HAP-1 (cell line): ENCODE measurements around the gene ZNF761.
"Not testable (repeated sequence)": the region's sequence is repeated elsewhere in the genome, so short reads cannot be mapped to it uniquely, and the experiment has no call there.

Experiments used
- DNase-seq, 2 experiments: peaks; one replicate each; pipeline ENCODE4 v3.0.0-alpha.2; 2016 to 2020; ENCODE audit warnings: low spot score in 2 of 2
- H3K27me3 ChIP-seq: fragments of 250-450 bp; sonication (Bioruptor Pico); 2 replicates; pipeline ENCODE4 v1.5.1; 2020; ENCODE audit warnings: low read depth, mild to moderate bottlenecking, moderate library complexity
- H3K36me3 ChIP-seq: fragments of 250-450 bp; sonication (Bioruptor Pico); replicated peaks from 2 replicates; pipeline ENCODE4 v1.5.1; 2020; ENCODE audit warnings: mild to moderate bottlenecking
- H3K4me1 ChIP-seq: fragments of 250-450 bp; sonication (Bioruptor Pico); 2 replicates; pipeline ENCODE4 v1.5.1; 2020; ENCODE audit warnings: mild to moderate bottlenecking
- H3K4me3 ChIP-seq: fragments of 250-450 bp; sonication (Bioruptor Pico); 2 replicates; pipeline ENCODE4 v1.5.1; 2020; ENCODE audit warnings: mild to moderate bottlenecking, moderate library complexity
- H3K9me3 ChIP-seq: fragments of 250-450 bp; sonication (Bioruptor Pico); 2 replicates; pipeline ENCODE4 v1.5.1; 2020; ENCODE audit warnings: mild to moderate bottlenecking, moderate library complexity
- in situ Hi-C: fragments of 300-500 bp; cut with MboI; formaldehyde crosslinking; loops from 3 replicates; pipeline ENCODE4 v1.14.3; 2020; ENCODE audit warnings: low sequenced_read_pairs, inconsistent platforms, mixed read lengths

ZNF761 gene

DNA sequence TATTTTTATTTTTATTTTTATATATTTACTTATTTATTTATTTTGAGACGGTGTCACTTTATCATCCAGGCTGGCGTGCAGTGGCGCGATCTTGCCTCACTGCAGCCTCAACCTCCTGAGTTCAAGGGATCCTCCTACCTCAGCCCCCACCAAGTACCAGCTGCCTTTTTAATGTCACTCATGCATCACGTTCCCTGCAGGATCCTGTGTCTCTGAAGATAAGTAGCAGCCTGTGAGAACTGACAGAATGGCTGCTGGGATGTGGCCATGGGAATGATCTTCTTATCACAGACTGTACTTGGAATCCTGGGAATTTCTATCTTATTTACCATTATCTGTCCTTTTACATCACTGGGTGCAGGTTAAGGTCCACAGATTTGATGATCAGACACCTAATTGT is 9.2 kb upstream of the ZNF761 start:
- Histone ChIP-seq H3K27me3 (no peaks in the 10 kb centered on the region), H3K4me1 (no peaks in the 10 kb centered on the region), H3K36me3 (no peaks in the 10 kb centered on the region), H3K9me3 (no peaks in the 10 kb centered on the region), H3K4me3 (no peak overlapping the region)
- in situ Hi-C loops: no loop called here
- DNase-seq: no peak

DNA sequence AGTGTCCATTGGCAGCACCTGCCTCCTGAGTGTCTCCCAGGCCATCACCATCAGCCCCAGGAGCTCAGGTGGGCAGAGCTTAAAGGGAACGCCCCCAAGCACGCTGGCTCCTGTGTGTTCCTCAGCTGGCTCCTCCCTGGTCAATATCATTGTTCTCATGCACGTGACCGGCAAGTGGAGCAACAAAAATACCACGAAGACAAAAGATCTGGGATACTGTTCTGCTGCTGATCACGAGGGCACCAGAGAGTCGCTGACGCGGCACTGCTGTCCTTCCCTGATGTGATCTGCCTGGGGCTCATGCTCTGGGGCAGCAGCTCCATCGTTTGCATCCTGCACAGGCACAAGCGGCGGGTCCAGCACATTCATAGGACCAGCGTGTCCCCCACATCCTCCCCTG is 8.7 kb upstream of the ZNF761 start:
- H3K4me1 ChIP-seq, H3K36me3 ChIP-seq, H3K27me3 ChIP-seq, H3K4me3 ChIP-seq, H3K9me3 ChIP-seq, DNase-seq, in situ Hi-C loops: not testable (repeated sequence)

DNA sequence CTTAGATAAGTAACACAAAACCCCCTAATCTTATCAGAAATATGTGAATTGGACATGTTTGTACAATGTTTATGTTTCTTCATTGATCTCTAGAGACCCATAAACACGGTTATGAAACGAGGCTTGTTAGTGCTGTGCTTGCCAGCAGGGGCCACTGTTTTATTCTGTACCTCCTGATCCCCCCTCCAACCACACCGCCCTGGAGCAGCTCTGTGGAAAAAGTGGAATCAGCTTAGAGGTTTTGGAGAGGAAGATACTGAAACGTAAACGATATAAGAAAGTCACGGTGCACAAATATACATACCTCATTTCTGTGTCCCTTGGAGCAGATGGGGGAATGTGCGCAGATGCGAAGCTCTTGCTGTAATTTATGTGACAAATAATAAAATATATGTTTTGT is 8.1 kb upstream of the ZNF761 start:
- H3K9me3 ChIP-seq, H3K27me3 ChIP-seq, H3K4me1 ChIP-seq, H3K4me3 ChIP-seq, in situ Hi-C loops, H3K36me3 ChIP-seq: not testable (repeated sequence)
- peak in 1 of 2 experiments; percentile 40 for DNase-seq

DNA sequence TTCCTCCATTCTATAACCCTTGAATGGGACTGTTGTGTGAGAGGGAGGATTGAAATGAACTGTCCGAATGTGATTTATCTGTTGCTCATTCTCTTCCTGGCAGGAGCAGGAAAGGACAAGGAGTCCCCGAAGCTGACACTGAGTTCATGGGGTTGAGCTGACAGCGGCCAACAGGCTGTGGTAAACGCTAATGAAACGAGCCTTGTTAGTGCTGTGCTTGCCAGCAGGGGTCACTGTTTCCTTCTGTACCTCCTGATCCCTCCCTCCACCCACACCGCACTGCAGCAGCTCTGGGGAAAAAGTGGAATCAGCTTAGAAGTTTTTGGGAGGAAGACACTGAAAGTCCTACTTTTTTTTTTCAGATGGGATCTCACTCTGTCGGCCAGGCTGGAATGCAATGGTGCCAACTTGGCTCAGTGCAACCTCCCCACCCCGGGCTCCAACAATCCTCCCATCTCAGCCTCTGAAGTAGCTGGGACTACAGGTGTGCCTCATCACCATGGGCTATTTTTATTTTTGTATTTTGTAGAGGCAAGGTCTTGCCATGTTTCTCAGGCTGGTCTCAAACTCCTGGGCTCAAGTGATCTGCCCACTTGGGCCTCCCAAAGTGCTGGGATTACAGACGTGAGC is 6.7 kb upstream of the ZNF761 start:
- Histone ChIP-seq H3K9me3 (no peaks in the 10 kb centered on the region), H3K36me3 (no peaks in the 10 kb centered on the region), H3K27me3 (no peaks in the 10 kb centered on the region), H3K4me1 (no peaks in the 10 kb centered on the region), H3K4me3 (no peak overlapping the region)
- peak; percentile 58 to 84 for DNase-seq
- in situ Hi-C loops: loop anchor here (5.0 kb wide), 2 partner anchors 92 to 322 kb away; no protein-coding TSS in a partner anchor

DNA sequence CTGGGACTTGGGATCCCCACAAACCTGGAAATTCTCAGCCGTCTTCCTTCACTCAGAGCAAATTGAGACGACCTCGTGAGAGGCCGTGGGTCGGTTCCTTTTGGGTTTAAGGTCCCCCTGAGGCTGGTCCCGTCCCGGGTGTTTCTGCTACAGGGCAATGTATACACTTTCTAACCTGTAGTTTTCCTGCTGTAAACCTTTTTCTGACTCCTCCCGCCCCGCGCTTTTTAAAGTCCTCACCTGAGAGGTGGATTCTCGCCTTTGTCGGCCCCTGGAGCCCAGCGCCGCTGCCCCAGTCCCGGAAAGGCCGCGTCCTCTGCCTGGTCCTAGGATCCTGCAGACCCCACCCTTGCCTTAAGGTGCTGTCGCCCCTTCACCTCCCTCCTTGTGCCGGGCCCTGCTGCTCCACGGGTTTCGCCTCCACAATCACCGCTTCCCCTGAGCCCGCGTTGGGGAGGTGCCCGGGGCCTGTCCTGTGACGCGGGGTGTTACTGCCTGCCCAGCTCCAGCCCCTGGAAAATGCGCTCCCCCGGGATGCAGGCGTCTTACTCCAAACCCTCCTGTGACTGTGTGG is 391 bp downstream of the ZNF761 start:
- Histone ChIP-seq H3K27me3 (no peaks in the 10 kb centered on the region), H3K4me3 (peak overlapping the region; percentile 68), H3K36me3 (peaks cover 25% of the 10 kb centered on the region), H3K9me3 (no peaks in the 10 kb centered on the region), H3K4me1 (peaks cover 6% of the 10 kb centered on the region)
- DNase-seq: peak in 1 of 2 experiments; percentile 61
- in situ Hi-C loops: no loop called here

DNA sequence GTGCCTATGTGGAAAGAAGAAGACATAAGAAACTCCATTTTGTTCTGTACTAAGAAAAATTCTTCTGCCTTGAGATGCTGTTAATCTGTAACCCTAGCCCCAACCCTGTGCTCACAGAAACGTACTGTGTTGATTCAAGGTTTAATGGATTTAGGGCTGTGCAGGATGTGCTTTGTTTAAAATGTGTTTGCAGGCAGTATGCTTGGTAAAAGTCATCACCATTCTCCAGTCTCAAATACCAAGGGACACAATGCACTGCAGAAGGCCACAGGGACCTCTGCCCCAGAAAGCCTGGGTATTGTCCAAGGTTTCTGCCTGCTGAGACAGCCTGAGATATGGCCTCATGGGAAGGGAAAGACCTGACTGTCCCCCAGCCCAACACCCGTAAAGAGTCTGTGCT is 12.0 kb downstream of the ZNF761 start:
- H3K4me1 ChIP-seq, H3K4me3 ChIP-seq, DNase-seq, H3K27me3 ChIP-seq, in situ Hi-C loops, H3K9me3 ChIP-seq: not testable (repeated sequence)
- H3K36me3 ChIP-seq: peaks cover 42% of the 10 kb centered on the region

DNA sequence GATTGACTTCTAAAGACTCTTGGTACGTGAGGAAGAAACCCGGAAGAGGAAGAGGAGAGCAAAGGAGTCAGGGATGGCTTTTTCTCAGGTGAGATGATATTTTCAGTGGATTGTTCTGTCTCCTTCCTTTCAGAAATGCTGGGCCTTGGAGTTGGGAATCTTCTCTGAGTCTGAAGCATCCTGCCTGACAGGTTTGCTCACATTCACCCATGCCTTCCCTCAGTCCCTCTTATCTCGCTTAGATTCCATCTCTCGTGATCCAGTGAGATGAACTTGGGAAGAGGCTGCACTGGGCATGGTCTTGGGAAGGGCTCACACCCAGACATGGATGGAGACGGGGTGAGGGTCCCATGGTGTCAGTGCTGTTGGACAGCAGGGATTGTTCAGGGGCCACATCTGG is 15.4 kb downstream of the ZNF761 start:
- peaks cover 41% of the 10 kb centered on the region for H3K36me3 ChIP-seq
- DNase-seq, H3K27me3 ChIP-seq, in situ Hi-C loops, H3K4me3 ChIP-seq, H3K9me3 ChIP-seq, H3K4me1 ChIP-seq: not testable (repeated sequence)

DNA sequence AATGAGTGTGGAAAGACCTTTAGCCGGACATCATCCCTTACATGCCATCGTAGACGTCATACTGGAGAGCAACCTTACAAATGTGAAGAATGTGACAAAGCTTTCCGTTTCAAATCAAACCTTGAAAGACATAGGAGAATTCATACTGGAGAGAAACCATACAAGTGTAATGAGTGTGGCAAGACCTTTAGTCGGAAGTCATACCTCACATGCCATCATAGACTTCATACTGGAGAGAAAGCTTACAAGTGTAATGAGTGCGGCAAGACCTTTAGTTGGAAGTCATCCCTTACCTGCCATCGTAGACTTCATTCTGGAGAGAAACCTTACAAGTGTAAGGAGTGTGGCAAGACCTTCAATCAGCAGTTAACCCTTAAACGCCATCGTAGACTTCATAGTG is 24.0 kb downstream of the ZNF761 start:
- H3K9me3 ChIP-seq: peaks cover 14% of the 10 kb centered on the region
- no peaks in the 10 kb centered on the region for H3K27me3 ChIP-seq
- no peak for DNase-seq
- H3K4me3 ChIP-seq: no peak overlapping the region
- in situ Hi-C loops: no loop called here
- H3K4me1 ChIP-seq: no peaks in the 10 kb centered on the region
- H3K36me3 ChIP-seq: peaks cover 35% of the 10 kb centered on the region

DNA sequence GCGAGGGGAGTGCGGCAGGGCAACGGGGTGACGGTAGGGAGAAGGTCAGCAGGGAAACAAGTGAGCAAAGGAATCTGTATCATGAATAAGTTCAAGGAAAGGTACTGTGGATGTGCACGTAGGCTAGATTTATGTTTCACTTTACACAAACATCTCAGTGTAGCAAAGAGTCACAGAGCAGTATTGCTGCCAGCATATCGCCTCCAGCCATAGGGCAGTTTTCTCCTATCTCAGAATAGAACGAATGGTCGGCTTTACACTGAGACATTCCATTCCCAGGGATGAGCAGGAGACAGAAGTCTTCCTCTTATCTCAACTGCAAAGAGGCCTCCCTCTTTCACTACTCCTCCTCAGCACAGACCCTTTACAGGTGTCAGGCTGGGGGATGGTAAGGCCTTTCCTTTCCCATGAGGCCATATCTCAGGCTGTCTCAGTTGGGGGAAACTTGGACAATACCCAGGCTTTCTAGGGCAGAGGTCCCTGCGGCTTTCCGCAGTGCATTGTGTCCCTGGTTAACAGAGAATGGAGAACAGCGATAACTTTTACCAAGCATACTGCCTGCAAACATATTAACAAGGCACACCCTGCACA is 28.4 kb downstream of the ZNF761 start:
- H3K27me3 ChIP-seq, H3K4me3 ChIP-seq, H3K36me3 ChIP-seq, DNase-seq, in situ Hi-C loops, H3K4me1 ChIP-seq: not testable (repeated sequence)
- H3K9me3 ChIP-seq: peaks cover 14% of the 10 kb centered on the region

DNA sequence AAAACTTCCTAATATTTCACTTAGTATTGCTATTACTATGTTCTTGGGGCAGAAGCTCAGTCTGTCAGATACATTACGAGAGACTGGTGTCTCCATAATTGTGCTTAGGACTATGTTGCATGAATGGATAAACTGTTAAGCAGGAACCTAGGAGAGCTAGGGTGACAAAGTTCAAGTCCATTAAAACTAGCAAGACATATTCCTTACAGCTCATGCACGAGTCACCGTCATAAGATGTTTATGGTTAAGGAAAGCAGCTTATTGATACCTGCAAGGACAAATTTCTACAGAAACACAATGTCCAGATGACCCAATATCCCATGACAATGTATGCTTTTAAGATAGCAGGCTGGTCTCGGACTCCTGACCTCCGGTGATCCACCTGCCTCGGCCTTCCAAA is 30.1 kb downstream of the ZNF761 start:
- in situ Hi-C loops: no loop called here
- Histone ChIP-seq H3K27me3 (no peaks in the 10 kb centered on the region), H3K4me3 (no peak overlapping the region), H3K9me3 (peaks cover 14% of the 10 kb centered on the region), H3K4me1 (no peaks in the 10 kb centered on the region), H3K36me3 (no peaks in the 10 kb centered on the region)
- DNase-seq: no peak

DNA sequence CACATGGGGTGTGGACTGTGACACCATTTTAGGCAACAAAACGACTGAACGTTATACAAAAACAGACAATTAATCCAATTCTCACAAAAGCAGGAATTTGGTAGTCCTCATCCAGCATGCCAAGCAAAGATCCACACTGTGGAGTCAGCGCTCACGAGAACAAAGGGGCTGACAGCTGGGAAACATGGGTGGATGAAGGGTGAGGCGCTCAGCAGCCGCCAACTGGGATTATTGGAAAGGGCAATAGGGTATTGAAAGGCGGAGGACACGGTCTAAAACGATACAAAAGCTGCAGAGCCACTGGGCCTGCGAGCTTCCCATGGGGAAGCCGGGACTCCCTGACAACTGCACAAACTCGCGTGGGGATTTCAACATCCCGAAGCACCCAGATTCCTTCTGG is 31.1 kb downstream of the ZNF761 start:
- Histone ChIP-seq H3K4me1 (no peaks in the 10 kb centered on the region), H3K9me3 (peaks cover 7% of the 10 kb centered on the region; the same call in 1 of the 2 replicates), H3K36me3 (no peaks in the 10 kb centered on the region), H3K27me3 (no peaks in the 10 kb centered on the region), H3K4me3 (no peak overlapping the region)
- DNase-seq: no peak
- in situ Hi-C loops: no loop called here

DNA sequence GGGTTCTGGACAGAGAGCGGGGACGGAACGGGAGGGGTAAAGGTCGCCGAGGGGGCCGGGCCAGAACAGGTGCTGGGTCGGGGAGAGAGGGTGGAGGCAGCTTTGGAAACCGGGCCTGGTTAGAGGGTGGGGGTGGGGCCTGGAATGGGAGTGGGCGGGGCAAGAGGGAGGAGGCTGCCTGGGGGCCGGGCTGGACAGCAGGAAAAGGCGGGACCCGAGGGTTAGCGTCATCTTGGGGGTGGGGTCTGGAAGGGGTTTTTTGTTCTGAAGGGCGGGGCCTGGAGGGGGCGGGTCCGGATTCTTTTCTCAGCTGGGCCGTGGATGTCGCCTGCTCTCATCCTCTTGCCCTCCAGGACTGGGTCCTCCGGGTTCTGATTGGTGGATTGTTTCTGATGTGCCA is 31.5 kb downstream of the ZNF761 start:
- Histone ChIP-seq H3K4me3 (no peak overlapping the region), H3K4me1 (no peaks in the 10 kb centered on the region), H3K27me3 (no peaks in the 10 kb centered on the region), H3K36me3 (no peaks in the 10 kb centered on the region), H3K9me3 (peaks cover 3% of the 10 kb centered on the region; the same call in 1 of the 2 replicates)
- in situ Hi-C loops: no loop called here
- DNase-seq: peak in 1 of 2 experiments; percentile 25

DNA sequence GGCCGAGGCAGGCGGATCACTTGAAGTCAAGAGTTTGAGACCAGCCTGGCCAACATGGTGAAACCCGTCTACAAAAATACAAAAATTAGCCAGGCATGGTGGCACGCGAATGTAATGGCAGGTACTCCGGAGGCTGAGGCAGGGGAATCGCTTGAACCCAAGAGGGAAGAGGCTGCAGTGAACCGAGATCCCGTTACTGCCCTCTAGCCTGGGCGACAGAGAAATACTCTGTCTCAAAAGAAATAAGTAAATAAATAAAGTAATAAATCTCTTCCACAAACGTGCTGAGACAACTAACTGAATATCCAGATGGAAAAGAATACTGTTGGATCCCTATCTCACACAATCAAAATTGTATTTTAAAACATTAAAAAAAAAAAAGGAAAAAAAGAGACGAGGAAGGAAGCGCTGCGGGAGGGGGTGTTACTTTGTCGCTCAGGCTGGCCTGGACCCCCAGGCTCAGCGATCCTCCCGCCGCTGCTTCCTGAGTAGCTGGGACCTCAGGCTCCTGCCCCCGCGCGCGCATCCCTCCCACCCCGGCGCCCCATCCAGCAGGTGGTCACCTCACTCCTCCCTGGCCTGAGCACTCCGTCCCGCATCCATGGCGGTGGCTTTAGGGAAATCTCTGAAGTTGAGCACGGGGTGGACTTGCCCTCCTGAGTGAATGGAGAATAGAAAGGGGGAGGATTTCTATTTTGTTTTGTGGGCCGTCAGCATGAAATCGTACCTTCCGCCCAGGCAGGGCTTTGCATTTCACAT is 35.1 kb downstream of the ZNF761 start:
- Histone ChIP-seq H3K27me3 (no peaks in the 10 kb centered on the region), H3K4me1 (peaks cover 11% of the 10 kb centered on the region), H3K36me3 (no peaks in the 10 kb centered on the region), H3K9me3 (no peaks in the 10 kb centered on the region), H3K4me3 (peak overlapping the region; percentile 75)
- DNase-seq: no peak
- in situ Hi-C loops: no loop called here
